Stimulated activated CD4-positive, alpha-beta T cell treated with anti-CD3 and anti-CD28 coated beads, Interleukin-12 subunit alpha, Interleukin-12 subunit beta, amount 100 ng/mL, for 24 hours (primary cell): ENCODE measurements around the gene SLC6A11.

Experiments
- DNase-seq, 2 experiments: peaks; one replicate each; pipeline ENCODE4 v3.0.0-alpha.2; 2020; ENCODE audit warnings: low read depth in 2 of 2

SLC6A11 gene

DNA sequence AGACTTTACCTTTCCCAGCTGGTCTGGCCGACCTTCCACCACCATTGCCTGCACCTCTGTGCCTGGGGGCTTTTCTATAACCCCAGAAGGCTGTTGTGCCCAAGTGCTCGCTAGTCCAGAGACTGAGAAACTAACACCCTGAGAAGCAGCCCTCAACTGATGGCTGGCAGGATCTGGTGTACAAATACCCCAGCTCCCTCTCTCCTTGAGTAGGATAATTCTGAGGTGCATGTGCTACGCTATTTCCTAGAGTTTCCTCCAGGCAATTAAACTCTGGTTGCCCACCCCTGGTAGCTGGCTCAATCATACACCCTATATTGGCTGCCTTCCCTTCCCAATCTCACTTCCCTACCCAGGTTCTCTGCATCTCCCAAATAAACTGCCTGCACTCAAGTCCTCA, 165.0 kb downstream of the SLC6A11 start:
- DNase-seq = no peak

DNA sequence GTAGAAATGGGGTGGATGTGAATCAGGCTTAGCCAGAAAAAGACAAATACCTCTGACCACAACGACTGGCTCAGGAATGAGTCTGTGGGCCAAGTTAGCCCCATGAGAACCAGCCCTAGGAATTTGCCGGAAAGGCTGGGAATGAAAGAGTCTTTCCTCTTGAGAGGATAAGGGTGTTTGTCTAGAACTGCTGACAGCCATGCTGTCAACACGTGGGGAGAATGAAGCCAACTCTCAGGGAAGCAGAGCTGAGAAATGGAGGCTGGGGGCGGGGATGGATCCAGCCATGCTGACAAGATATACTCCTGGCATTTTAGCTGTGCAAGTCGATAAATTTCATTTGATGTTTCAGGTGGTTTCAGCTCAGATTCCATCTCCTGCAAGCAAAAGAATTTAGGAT, 165.9 kb downstream of the SLC6A11 start:
- no peak for DNase-seq

DNA sequence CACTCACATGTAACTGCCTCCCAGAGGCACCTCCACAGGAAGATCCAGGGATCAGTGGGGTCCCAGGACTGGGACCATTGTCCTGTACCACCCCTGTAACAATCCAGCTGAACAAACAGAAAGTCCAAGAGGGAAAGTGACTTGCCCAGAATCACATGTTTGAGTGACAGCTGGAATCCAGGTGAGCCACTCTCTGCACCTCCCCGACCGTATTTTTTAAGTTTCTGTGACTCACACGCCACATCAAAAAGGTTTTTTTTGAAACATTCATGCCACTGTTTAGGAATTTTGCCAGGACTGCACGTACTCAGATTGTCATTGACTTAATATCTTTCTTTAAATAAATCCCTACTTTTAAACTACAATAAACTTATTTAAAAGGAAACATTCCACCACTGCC, 166.8 kb downstream of the SLC6A11 start:
- DNase-seq = no peak

DNA sequence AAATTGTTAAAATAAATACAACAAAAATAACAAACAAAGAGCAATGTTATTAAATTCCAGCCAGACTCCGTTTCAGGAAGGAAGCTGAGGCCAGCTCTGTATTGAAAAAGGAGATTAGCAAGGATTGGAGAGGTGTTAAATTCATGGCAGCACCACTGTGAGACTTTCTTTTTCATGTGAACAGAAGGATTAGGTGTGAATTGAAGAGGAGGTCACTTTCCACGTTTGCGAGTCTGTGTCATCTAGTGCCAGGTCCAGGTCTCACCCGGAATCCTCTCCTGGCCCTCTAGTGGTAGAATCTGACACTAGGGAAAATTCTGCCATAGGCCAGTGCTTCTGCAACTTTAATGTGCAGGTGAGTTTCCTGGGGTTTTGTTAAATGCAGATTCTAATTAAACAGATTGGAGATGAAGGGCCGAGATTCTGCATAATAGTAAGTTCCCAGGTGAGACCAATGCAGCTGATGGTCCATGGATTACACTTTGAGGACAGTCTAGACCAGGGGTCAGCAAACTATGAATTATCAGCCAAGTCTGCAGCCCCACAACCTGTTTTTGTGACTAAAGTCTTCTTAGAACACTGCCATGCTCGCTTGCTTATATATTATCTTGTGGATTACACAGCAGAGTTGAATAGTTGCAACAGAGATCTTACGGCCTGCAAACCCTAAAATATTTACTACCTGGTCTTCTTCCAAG, 167.3 kb downstream of the SLC6A11 start:
- no peak for DNase-seq

DNA sequence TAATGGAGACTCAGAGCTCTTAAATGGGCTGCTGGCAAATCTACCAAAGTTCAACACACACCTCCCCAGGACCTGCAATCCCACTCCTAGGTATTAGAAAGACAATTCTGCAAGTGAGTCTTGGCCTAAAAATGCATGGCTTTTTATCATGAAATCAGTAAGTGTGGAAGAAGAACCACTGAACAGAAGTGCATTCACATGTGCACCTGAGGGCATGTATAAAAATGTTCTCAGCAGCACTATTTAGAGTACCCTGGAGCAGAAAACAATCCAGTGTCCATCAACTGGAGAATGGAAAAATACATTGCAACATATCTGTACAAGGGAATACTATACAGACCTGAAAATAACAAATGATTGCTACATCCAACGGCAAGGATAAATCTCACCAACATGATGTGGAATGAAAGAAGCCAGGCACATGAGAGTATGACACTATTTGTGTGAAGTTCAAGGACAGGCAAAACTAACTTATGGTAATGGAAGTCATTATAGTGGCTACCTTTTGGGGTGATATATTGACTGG, 168.4 kb downstream of the SLC6A11 start:
- no peak for DNase-seq

DNA sequence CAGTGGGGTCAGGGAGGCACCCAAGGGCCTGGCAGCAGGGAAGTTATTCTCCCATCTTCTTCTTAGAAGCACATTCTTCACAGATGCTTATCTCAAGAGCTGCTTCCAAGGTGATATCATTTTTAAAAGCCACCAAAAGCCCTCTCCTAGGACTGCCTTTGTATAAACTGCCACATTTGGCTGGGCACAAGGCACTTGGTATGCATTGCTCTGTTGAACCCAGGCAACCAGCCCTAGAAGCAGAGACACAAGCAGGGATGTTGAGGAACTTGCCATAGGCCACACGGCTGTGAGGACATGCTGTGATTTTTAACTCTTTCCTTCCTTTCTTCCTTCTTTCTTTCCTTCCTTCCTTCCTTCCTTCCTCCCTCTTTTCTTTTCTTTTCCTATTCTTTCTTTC, 169.2 kb downstream of the SLC6A11 start:
- DNase-seq = no peak

DNA sequence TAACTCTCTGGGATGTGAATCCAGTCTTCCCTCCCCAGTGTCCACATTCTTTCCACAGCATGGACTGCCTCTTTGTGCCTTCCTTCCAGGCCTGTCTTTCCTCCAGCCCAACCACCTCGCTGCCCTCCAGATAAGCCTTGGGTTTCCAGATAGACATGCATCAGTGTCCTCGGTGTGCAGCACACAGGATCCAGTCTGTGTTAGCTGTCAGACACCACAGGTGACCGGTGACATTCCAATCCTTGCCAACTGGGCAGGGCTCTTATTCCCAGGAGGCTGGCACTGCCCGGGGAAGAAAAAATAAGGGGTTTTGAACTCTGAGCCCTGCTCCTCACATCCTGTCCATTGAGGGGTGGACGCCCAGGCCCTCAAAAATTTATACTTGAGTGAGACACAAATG, 170.6 kb downstream of the SLC6A11 start:
- DNase-seq = no peak

DNA sequence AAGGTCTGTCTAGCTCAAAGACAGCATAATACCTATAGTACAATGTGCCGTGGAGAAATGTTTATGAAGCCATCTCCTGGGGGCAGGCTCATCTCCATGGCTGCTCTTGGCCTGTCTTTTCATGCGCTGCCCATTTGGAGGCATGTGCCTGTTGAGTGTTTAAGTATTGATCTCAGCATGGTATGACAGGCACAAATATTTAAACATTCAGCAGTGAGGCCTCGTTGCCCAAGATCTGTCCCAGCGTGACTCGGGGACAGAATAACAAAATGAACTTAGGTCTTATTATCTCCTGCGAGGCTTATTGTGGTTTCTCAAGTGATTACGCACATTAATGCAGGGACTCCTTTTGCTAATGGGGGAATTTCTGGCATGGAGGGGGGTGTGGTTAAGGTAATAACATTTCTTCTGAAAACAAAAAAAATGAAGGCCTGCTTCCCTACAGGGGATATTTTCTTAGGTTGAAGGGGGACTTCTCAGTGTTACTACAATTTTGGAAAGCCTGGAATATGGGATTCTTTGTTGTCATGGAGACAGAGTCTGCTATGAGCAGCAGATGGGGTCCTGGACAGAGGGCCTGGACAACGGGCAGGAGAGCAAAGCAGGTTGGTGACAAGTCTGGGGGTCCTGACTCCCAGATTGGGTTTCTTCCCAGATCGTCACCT, 172.1 kb downstream of the SLC6A11 start:
- DNase-seq = no peak

DNA sequence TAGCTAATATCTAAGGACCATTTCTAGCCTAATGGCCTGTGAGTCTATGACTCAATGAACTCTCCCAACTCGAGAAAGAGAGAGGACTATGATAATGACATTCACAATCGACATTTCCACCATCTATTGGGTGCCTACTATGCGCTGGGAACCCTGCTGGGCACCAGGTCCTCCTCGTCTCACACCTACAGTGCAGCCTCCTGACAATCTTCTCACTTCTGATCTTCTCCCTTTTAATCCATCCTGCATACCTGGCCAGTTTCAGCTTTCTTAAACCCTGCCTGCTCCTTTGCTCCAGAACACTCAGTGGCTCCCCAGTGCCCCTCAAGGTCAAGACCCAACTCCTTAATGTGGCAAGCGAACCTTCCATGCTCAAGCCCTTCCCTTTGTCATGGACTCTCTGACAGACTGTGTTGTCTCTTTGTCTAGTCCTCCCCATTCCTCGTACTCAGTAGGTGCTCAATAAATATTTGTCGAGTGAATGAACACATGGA, 173.0 kb downstream of the SLC6A11 start:
- no peak for DNase-seq
